HUES64 (cell line): ENCODE results near the gene ZFP1.
"Not testable (repeated sequence)": the region's sequence is repeated elsewhere in the genome, so short reads cannot be mapped to it uniquely, and the experiment has no call there.

Experiments
- H3K27ac ChIP-seq: 2 replicates; pipeline ENCODE4 v1.7.0; 2013; ENCODE audit warnings: low read depth, low read length, inconsistent platforms
- H3K27me3 ChIP-seq: 2 replicates; pipeline ENCODE4 v1.6.1; 2013; ENCODE audit warnings: mild to moderate bottlenecking, low read length; ENCODE audit not compliant: insufficient read depth
- H3K36me3 ChIP-seq: 2 replicates; pipeline ENCODE4 v1.6.1; 2013; ENCODE audit warnings: mild to moderate bottlenecking, low read length; ENCODE audit not compliant: insufficient read depth
- H3K4me1 ChIP-seq: 2 replicates; pipeline ENCODE4 v1.6.1; 2013; ENCODE audit warnings: mild to moderate bottlenecking, low read length, moderate library complexity; ENCODE audit not compliant: insufficient read depth
- H3K4me3 ChIP-seq: 2 replicates; pipeline ENCODE4 v1.5.1; 2013; ENCODE audit warnings: mild to moderate bottlenecking, low read length, moderate library complexity
- H3K9ac ChIP-seq: 2 replicates; pipeline ENCODE4 v1.6.1; 2013; ENCODE audit warnings: mild to moderate bottlenecking, low read depth, low read length
- H3K9me3 ChIP-seq: 2 replicates; pipeline ENCODE4 v1.6.1; 2013; ENCODE audit warnings: low read depth, low read length; ENCODE audit not compliant: insufficient read depth
- WGBS: fragments of 150-250, 120-280 bp; methylation state at CpG from one replicate; pipeline ENCODE4 v1.1.7; 2013; ENCODE audit warnings: missing lambda C conversion rate; 5-methylcytosine and 5-hydroxymethylcytosine counted together

Gene ZFP1

GRCh38 chr16:75195811-75196790 is 47.8 kb downstream of the ZFP1 start:
- Histone ChIP-seq H3K9me3 (no peaks in the 10 kb centered on the region), H3K4me1 (no peaks in the 10 kb centered on the region), H3K27me3 (no peaks in the 10 kb centered on the region), H3K27ac (no peak overlapping the region), H3K4me3 (no peak overlapping the region), H3K36me3 (no peaks in the 10 kb centered on the region), H3K9ac (no peak overlapping the region)
- WGBS = 89% methylated on average over 24 of the region's 24 CpGs

- no peak overlapping the region for H3K9ac ChIP-seq
- H3K4me1 ChIP-seq = no peaks in the 10 kb centered on the region
- H3K4me3 ChIP-seq = no peak overlapping the region
- no peak overlapping the region for H3K27ac ChIP-seq
- H3K27me3 ChIP-seq = no peaks in the 10 kb centered on the region
- WGBS = 81% methylated on average over 9 of the region's 9 CpGs
- H3K36me3 ChIP-seq = no peaks in the 10 kb centered on the region
- no peaks in the 10 kb centered on the region for H3K9me3 ChIP-seq
Measured at GRCh38 chr16:75196836-75197235, 48.5 kb downstream of the ZFP1 start.

- Histone ChIP-seq H3K4me1 (no peaks in the 10 kb centered on the region), H3K27me3 (no peaks in the 10 kb centered on the region), H3K9me3 (no peaks in the 10 kb centered on the region), H3K9ac (no peak overlapping the region), H3K27ac (no peak overlapping the region), H3K4me3 (no peak overlapping the region), H3K36me3 (no peaks in the 10 kb centered on the region)
- 88% methylated on average over 14 of the region's 14 CpGs for WGBS
Measured at GRCh38 chr16:75197522-75198134, 49.3 kb downstream of the ZFP1 start.

- no peaks in the 10 kb centered on the region for H3K36me3 ChIP-seq
- no peaks in the 10 kb centered on the region for H3K27me3 ChIP-seq
- H3K4me1 ChIP-seq = no peaks in the 10 kb centered on the region
- H3K9ac ChIP-seq = no peak overlapping the region
- H3K27ac ChIP-seq = no peak overlapping the region
- 85% methylated on average over 18 of the region's 18 CpGs for WGBS
- H3K4me3 ChIP-seq = no peak overlapping the region
- no peaks in the 10 kb centered on the region for H3K9me3 ChIP-seq
Measured at GRCh38 chr16:75198135-75198600, 49.8 kb downstream of the ZFP1 start.

GRCh38 chr16:75202069-75202590 is 53.8 kb downstream of the ZFP1 start:
- 86% methylated on average over 13 of the region's 13 CpGs for WGBS
- no peak overlapping the region for H3K9ac ChIP-seq
- H3K9me3 ChIP-seq = no peaks in the 10 kb centered on the region
- no peaks in the 10 kb centered on the region for H3K36me3 ChIP-seq
- H3K4me1 ChIP-seq = no peaks in the 10 kb centered on the region
- no peak overlapping the region for H3K4me3 ChIP-seq
- no peaks in the 10 kb centered on the region for H3K27me3 ChIP-seq
- no peak overlapping the region for H3K27ac ChIP-seq

- 90% methylated on average over 12 of the region's 12 CpGs for WGBS
Measured at GRCh38 chr16:75203096-75203495, 54.8 kb downstream of the ZFP1 start.

GRCh38 chr16:75203667-75204409 is 55.5 kb downstream of the ZFP1 start:
- H3K9ac ChIP-seq = no peak overlapping the region
- H3K4me3 ChIP-seq = no peak overlapping the region
- no peaks in the 10 kb centered on the region for H3K27me3 ChIP-seq
- no peaks in the 10 kb centered on the region for H3K4me1 ChIP-seq
- H3K9me3 ChIP-seq = no peaks in the 10 kb centered on the region
- H3K36me3 ChIP-seq = no peaks in the 10 kb centered on the region
- no peak overlapping the region for H3K27ac ChIP-seq
- 80% methylated on average over 13 of the region's 13 CpGs for WGBS

More at GRCh38 chr16:75203096-75203495, 54.8 kb downstream of the ZFP1 start:
- Histone ChIP-seq H3K4me3 (no peak overlapping the region), H3K27ac (no peak overlapping the region), H3K27me3 (no peaks in the 10 kb centered on the region), H3K9ac (no peak overlapping the region), H3K36me3 (no peaks in the 10 kb centered on the region), H3K4me1 (no peaks in the 10 kb centered on the region), H3K9me3 (no peaks in the 10 kb centered on the region)

- H3K27me3 ChIP-seq = no peaks in the 10 kb centered on the region
- no peaks in the 10 kb centered on the region for H3K36me3 ChIP-seq
- no peak overlapping the region for H3K9ac ChIP-seq
- no peak overlapping the region for H3K4me3 ChIP-seq
- WGBS = 96% methylated on average over 4 of the region's 6 CpGs
- H3K4me1 ChIP-seq = no peaks in the 10 kb centered on the region
- no peaks in the 10 kb centered on the region for H3K9me3 ChIP-seq
- H3K27ac ChIP-seq = no peak overlapping the region
Measured at GRCh38 chr16:75204410-75204758, 56.1 kb downstream of the ZFP1 start.

GRCh38 chr16:75204905-75205304 is 56.6 kb downstream of the ZFP1 start:
- not testable (repeated sequence) for H3K36me3 ChIP-seq, H3K4me1 ChIP-seq, H3K4me3 ChIP-seq, H3K9ac ChIP-seq, H3K27ac ChIP-seq, H3K27me3 ChIP-seq, H3K9me3 ChIP-seq
- no CpG with 5 or more reads among the region's 20 CpGs for WGBS

GRCh38 chr16:75205438-75205837 is 57.1 kb downstream of the ZFP1 start:
- H3K4me3 ChIP-seq, H3K9ac ChIP-seq, H3K27ac ChIP-seq, H3K4me1 ChIP-seq, H3K9me3 ChIP-seq, H3K36me3 ChIP-seq, H3K27me3 ChIP-seq: not testable (repeated sequence)
- 89% methylated on average over 7 of the region's 19 CpGs for WGBS
